Measurements from ENCODE around the gene APBA2.

DNA sequence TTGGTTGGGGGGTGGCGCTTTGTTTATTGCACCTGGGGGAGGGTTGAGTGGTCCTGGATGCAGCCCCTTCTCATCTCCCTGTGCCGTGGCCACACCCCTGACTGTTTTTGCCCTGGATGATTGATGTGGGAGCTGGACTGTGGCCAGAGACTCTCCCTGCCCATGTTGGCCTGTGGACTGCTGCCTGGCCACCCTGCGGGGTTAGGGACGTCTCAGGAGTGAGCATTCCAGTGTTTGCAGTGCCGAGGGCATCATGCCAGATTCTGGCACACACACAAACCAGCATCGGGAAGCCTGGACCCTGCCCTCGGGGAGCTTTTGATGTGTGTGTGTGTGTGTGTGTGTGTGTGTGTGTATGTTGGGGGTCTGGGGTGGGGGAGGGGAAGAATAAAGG is 15.8 kb downstream of the APBA2 start:
- TF ChIP-seq POLR2A (IDR thresholded peaks at IDR 0.05; ENCODE audit: extremely low read depth, insufficient read length): no peak
- TF ChIP-seq, protein P1, sequence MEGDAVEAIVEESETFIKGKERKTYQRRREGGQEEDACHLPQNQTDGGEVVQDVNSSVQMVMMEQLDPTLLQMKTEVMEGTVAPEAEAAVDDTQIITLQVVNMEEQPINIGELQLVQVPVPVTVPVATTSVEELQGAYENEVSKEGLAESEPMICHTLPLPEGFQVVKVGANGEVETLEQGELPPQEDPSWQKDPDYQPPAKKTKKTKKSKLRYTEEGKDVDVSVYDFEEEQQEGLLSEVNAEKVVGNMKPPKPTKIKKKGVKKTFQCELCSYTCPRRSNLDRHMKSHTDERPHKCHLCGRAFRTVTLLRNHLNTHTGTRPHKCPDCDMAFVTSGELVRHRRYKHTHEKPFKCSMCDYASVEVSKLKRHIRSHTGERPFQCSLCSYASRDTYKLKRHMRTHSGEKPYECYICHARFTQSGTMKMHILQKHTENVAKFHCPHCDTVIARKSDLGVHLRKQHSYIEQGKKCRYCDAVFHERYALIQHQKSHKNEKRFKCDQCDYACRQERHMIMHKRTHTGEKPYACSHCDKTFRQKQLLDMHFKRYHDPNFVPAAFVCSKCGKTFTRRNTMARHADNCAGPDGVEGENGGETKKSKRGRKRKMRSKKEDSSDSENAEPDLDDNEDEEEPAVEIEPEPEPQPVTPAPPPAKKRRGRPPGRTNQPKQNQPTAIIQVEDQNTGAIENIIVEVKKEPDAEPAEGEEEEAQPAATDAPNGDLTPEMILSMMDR (IDR thresholded peaks at IDR 0.05; ENCODE audit: low read depth, low read length): no peak
- no peak for TF ChIP-seq MYC (IDR thresholded peaks at IDR 0.05; ENCODE audit: low read depth, low read length)
- TF ChIP-seq, protein P2, sequence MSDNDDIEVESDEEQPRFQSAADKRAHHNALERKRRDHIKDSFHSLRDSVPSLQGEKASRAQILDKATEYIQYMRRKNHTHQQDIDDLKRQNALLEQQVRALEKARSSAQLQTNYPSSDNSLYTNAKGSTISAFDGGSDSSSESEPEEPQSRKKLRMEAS (IDR thresholded peaks at IDR 0.05; ENCODE audit: low read depth, low read length): no peak

All from NB4 (cell line).